Femur (tissue), 1 donor: ENCODE data around the gene CATSPERB.
"Not testable (repeated sequence)": the region's sequence is repeated elsewhere in the genome, so short reads cannot be mapped to it uniquely, and the experiment has no call there.

Source experiments
- DNase-seq: peaks from one replicate; pipeline ENCODE4 v3.0.0-alpha.2; 2017

CATSPERB gene

GRCh38 chr14:91731986-91732385, at the start of gene CATSPERB:
Gene CATSPERB, minus strand, starts transcription at chr14:91732086. Its CDS starts 2,607 bp downstream, at chr14:91729479.
- DNase-seq, result no peak

- no peak for DNase-seq
Observed at GRCh38 chr14:91780452-91780851, 48.6 kb upstream of the CATSPERB start.

GRCh38 chr14:91778217-91778616, 46.3 kb upstream of the CATSPERB start:
- no peak for DNase-seq

- no peak for DNase-seq
Observed at GRCh38 chr14:91774140-91775096, 42.5 kb upstream of the CATSPERB start.

GRCh38 chr14:91770185-91770584, 38.3 kb upstream of the CATSPERB start:
- DNase-seq, result no peak

- DNase-seq, result no peak
Observed at GRCh38 chr14:91755570-91756295, 23.8 kb upstream of the CATSPERB start.

GRCh38 chr14:91754819-91755218, 22.9 kb upstream of the CATSPERB start:
- no peak for DNase-seq

GRCh38 chr14:91754185-91754584, 22.3 kb upstream of the CATSPERB start:
- no peak for DNase-seq

GRCh38 chr14:91753501-91754128, 21.7 kb upstream of the CATSPERB start:
- no peak for DNase-seq

- no peak for DNase-seq
Observed at GRCh38 chr14:91752961-91753360, 21.1 kb upstream of the CATSPERB start.

- no peak for DNase-seq
Observed at GRCh38 chr14:91751719-91752118, 19.8 kb upstream of the CATSPERB start.

GRCh38 chr14:91750634-91751198, 18.8 kb upstream of the CATSPERB start:
- DNase-seq, result no peak

GRCh38 chr14:91749868-91750267, 18.0 kb upstream of the CATSPERB start:
- DNase-seq, result no peak

GRCh38 chr14:91748049-91748448, 16.2 kb upstream of the CATSPERB start:
- no peak for DNase-seq

GRCh38 chr14:91745344-91745743, 13.5 kb upstream of the CATSPERB start:
- no peak for DNase-seq

GRCh38 chr14:91744068-91744480, 12.2 kb upstream of the CATSPERB start:
- DNase-seq, result no peak

GRCh38 chr14:91743305-91743653, 11.4 kb upstream of the CATSPERB start:
- no peak for DNase-seq

- DNase-seq, result no peak
Observed at GRCh38 chr14:91742621-91743304, 10.9 kb upstream of the CATSPERB start.

- not testable (repeated sequence) for DNase-seq
Observed at GRCh38 chr14:91739867-91740266, 8.0 kb upstream of the CATSPERB start.

- DNase-seq, result no peak
Observed at GRCh38 chr14:91737619-91738018, 5.7 kb upstream of the CATSPERB start.

- DNase-seq, result no peak
Observed at GRCh38 chr14:91732859-91733477, 1.1 kb upstream of the CATSPERB start.

- DNase-seq, result no peak
Observed at GRCh38 chr14:91732439-91732838, 553 bp upstream of the CATSPERB start.
